H1 (cell line): Measurements from ENCODE around the gene NDUFA5. TPM values are rescaled to one million over a fixed set of nuclear protein-coding genes. Genes with fewer than 3 reads are reported as not detected.

Source experiments
- CHD7 ChIP-seq: fragments of 300-600 bp; sonication (generic); IDR thresholded peaks from 2 replicates; pipeline ENCODE4 v1.7.1; 2012; ENCODE audit warnings: low read length, moderate library complexity, mild to moderate bottlenecking, inconsistent platforms; ENCODE audit not compliant: insufficient replicate concordance
- NANOG ChIP-seq: IDR thresholded peaks from 2 replicates; pipeline ENCODE4 v1.6.1; 2011; ENCODE audit warnings: low read length, low read depth, mild to moderate bottlenecking, inconsistent platforms; ENCODE audit not compliant: insufficient read depth, poor library complexity, severe bottlenecking
- ZNF274 ChIP-seq: IDR thresholded peaks from 2 replicates; pipeline ENCODE4 v1.7.0; 2012; ENCODE audit warnings: low read length, borderline replicate concordance; ENCODE audit errors: extremely low read depth
- polyA plus RNA-seq, 7 experiments: library from polyadenylated mRNA; depleted of rRNA in 3 of 7; stranded (reverse) in 5 of 7; unstranded in 2 of 7; fragments of >200 nt in 5 of 7; fragments of 200-250 nt in 2 of 7; gene quantifications; 1 replicate in 5 of 7; 2 replicates in 1 of 7; 4 replicates in 1 of 7; pipeline versions ENCODE4 v1.2.1 to v1.2.3, GENCODE V29; 2011 to 2013; ENCODE audit warnings: missing spikeins in 2 of 7, mixed read lengths in 2 of 7
- total RNA-seq: library from RNA; stranded (reverse); fragmentation: NEBNext Ultra II Directional; extraction: Animal tissue kit (Norgen Biotek cat#: 25700); gene quantifications from 2 replicates; pipeline ENCODE4 v1.2.1, GENCODE V29; 2021

The NDUFA5 gene
- total and polyA plus RNA-seq, 2 of the 8 experiments (the other 6 are each of a cell fraction or from before 2014, with no cell fraction given) = 7.6 to 76.3 TPM

- no peak for TF ChIP-seq CHD7
- no peak for TF ChIP-seq NANOG
- TF ChIP-seq ZNF274 = no peak
These were observed 9.2 kb downstream of the NDUFA5 start (continued) for GRCh38 chr7:123548406-123548805.
